Measurements from ENCODE around the gene PCGF3.
A peak's percentile ranks its signal among the peaks of the same experiment; 100 is the strongest.
"Not testable (repeated sequence)": the region's sequence is repeated elsewhere in the genome, so short reads cannot be mapped to it uniquely, and the experiment has no call there.

The PCGF3 gene

GRCh38 chr4:669806-670559, 35.6 kb upstream of the PCGF3 start:
- not testable (repeated sequence) for DNase-seq

GRCh38 chr4:671769-672168, 33.9 kb upstream of the PCGF3 start:
- no peak for DNase-seq

DNA sequence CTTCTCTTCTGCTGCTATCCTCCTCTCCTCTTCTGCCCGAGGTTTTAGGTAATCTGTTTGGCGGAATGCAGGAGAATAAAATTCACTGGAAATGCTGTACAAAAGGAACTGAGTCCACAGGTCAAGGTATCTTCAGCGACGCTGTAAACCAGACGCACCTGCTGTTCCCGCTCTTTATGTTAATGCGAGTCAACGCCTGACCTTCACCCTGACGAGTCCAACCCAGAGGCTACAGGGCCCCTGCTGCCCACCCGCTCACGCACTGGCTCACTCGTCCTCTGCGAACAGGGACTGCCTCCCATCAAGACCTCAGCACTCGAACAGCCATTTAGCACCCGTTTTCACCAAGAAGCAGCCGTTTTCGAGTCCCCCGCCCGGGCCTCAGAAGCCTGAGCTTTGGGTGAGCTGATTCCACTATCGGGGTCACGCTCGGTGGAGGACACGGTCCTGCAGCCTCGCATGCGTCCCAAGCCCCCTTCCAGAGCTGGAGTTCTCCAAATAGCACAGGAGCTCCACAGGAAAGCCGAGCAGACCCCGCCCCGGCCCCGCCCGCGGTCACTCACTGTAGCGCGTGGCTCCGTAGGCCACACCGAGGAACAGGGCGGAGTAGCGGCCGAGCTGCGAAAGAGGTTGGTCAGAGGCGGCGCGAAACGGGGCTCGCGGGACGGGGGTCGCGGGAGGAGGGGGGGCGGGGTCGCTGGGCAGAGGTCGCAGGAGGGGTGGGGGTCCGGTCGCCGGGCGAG, 32.1 kb upstream of the PCGF3 start:
- DNase-seq = no peak

- peak; percentile 82 to 89 for DNase-seq
Measured at GRCh38 chr4:674172-675035, 31.2 kb upstream of the PCGF3 start, which contains the start of the genes ATP5ME and MYL5. Gene ATP5ME, minus strand, starts transcription at chr4:674276. Its CDS starts 29 bp downstream, at chr4:674247. Gene MYL5, plus strand, starts transcription at chr4:674542. Its CDS starts 3,485 bp downstream, at chr4:678027.

- no peak for DNase-seq
Measured at GRCh38 chr4:675036-675882, 30.4 kb upstream of the PCGF3 start.

GRCh38 chr4:675980-676870, 29.4 kb upstream of the PCGF3 start:
- no peak for DNase-seq

DNA sequence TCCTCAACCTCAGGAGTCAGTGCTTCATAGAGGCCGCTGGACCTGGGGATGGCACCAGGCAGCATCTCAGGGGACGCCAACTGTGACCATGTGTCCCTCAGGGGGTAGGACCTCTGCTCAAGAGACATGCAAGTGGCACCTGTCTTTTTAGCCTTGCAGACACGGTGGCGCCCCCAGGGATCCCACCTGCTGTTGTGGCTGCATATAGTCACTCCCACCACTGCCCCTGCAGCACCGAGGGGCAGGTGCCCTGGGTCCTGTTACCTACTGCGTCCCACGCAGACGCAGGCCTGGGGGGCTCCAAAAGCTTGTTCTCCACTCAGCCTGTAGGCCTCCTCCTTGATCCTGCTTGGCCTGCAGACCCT, 28.8 kb upstream of the PCGF3 start:
- no peak for DNase-seq

DNA sequence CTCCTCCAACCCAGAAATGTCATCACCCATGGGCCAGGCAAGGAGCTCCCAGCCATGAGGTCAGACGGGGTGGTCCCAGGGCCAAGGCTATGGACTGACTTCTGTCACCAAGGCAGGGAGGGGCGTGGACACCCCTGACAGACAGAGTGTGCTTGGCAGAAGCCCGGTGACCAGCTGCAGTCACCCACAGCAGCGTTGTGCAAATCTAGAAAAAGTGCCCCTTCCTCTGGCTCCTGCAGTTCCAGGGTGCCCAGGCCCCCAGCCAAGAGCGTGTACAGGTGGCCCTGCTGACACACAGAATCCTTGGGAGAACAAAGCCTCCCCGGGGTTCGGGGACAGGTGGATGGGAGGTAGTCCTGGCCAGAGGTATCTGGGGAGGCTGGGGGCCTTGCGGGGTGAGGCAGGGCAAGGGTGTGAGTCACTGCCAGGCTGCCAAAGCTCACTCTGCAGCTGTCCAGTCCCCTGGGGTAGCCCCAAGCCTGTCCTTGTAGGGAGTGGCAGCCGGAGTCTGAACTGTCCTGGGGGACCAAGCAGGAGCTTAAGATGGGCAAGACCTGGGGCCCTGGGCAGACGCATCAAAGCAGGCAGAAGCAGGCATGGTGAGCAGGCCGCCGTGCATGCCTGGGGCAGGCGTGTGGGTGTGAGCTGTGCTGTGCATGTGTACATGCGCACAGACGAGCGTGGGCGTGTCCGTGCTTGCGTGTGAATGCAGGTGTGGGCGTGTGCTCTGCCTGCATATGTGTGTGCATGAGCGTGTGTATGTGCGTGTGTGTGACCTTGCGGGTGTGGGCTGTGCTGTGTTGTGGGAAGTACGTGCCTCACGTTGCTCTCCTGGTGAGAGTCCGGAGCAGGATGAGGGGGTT, 28.0 kb upstream of the PCGF3 start:
- DNase-seq = no peak

GRCh38 chr4:678331-679103, 27.1 kb upstream of the PCGF3 start:
- DNase-seq = no peak

- DNase-seq = no peak
Measured at GRCh38 chr4:679104-679481, 26.5 kb upstream of the PCGF3 start.

GRCh38 chr4:679629-680028, 26.0 kb upstream of the PCGF3 start:
- DNase-seq = no peak

GRCh38 chr4:680091-680490, 25.5 kb upstream of the PCGF3 start:
- DNase-seq = no peak

DNA sequence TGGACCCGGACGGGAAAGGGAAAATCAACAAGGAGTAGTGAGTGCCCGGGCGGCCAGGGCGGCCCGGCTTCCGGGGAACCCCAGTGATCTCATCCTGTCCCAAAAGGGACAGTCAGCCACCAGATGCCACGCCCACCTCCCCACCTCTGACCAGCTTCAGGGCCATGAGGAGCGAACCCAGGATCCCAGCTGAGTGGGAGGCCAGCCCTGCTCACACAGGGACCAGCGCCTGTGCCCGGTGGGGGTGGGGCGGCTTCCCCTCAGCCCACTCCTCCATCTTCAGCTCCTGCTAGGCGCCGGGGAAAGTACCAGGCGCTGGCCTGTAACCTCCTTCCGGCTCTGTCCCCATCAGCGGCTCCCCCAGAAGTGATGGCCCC, 25.1 kb upstream of the PCGF3 start:
- no peak for DNase-seq

- DNase-seq = no peak
Measured at GRCh38 chr4:680928-681645, 24.5 kb upstream of the PCGF3 start.

GRCh38 chr4:681736-682451, 23.7 kb upstream of the PCGF3 start:
- no peak for DNase-seq

DNA sequence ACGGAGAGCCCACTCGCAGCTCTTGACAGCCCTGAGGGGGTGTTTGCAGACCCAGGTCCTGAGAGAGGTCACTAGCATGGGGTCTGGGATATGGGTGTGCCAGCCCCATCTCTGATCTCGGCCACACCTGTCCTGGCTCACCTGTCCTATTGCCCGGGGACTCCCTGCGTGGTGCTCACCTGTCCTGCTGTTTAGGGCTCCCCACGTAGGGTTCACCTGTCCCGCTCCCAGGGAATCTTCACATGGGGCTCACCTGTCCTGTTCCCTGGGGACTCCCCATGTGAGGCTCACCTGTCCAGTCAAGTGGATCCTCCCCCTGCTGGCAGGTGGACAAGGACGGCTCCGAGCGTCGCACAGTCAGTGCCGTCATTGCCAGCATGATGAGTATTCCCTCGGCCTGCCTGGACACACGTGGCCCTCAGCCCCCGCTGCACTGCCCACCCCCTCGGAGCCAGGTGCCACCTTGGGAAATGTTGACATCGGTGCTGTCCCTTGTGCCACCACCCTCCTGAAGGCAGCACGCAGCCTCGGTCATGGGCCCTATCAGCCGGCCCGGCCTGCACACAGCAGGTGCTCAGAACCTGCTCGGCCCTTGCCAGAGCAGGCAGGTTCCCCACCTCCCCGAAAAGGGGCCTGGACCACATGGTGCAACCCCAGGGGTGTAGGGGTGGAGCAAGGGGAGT, 23.0 kb upstream of the PCGF3 start:
- DNase-seq = no peak

DNA sequence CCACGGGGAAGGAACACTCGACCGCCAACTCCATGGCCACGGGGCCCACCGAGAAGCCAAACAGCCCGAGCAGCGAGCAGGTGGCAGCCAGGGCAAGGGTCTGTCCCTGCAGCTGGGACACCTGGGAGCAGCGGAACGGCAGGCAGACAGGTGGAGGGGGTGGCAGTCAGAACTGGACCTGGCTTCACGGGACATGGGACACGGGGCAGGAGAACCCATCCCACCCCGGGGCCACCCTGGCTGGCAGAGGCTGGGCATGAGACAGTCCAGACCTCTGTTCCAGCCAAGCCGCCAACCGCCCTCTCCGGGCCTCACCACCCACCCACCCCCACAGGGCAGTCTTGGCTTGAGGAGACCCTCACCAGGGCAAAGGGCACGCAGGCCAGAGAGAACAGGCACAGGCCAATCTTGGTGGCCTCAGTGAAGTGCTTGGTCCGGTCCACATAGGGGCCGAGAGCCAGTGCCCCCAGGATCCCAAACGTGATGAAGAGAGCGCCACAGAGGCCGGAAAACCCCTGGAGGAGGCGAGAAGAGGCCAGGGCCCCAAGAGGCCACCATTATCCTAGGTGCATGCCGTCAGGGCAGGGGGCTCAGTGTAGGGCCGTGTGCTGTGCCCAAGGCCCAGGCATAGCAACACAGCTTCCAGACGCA, 22.3 kb upstream of the PCGF3 start:
- DNase-seq = no peak

Data from AML-193 (cell line).